ENCODE measurements around the gene MELTF.

MELTF gene

DNA sequence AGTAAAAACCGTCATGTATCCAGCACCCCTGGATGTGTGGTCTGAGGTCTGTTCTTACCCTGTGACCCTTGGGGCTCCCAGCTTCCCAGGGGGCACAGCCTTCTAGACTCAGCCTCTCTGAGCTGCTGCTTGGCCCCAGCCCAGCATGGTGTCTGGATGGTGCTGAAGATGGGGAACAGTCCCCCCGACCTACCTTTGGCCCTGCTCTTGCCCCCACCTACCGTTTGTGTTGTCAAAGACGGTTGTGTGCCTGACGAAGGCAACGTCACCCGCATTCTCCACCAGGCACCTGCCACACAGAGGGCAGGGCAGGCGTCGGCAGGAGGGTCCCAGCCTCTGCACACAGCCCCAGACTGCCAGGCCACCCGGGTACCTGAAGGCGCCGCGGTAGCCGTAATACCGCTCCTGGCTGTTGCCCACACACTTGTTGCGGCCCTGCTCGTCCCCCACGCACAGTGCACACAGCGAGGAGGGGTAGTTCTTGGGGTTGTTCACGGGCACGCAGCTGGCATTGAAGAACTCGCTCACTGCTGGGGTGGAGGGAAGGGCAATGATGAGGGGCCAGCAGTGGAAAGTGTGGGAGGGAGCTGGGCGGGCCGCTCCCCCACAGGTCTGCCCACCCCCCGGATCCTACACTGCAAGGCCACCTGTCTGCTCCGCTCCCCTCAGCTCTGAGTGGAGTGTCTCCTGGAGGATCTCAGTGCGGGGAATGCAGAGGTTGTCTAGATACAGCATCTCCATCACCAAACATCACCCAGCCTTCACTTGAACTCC, 21.0 kb downstream of the MELTF start:
- no peak for DNase-seq

DNA sequence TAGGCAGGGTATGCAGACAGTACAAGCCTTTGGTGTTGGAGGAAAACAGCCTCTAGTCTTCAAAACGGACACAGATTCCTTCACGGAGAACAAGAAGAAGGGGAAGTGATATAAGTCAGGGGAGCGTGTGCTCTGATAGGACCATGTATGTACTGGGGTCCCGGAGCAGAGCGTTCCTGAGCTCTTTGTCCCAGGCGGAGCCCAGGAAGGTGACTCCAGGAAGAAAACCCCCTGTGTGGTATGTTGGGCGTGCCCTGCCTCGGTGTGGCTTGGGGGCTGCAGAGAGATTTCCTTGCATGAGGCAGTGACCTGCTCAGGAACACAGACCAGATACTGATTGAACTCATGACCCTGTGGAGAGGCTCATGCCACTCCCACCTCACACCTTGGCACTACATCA, 21.7 kb downstream of the MELTF start:
- DNase-seq, result no peak

DNA sequence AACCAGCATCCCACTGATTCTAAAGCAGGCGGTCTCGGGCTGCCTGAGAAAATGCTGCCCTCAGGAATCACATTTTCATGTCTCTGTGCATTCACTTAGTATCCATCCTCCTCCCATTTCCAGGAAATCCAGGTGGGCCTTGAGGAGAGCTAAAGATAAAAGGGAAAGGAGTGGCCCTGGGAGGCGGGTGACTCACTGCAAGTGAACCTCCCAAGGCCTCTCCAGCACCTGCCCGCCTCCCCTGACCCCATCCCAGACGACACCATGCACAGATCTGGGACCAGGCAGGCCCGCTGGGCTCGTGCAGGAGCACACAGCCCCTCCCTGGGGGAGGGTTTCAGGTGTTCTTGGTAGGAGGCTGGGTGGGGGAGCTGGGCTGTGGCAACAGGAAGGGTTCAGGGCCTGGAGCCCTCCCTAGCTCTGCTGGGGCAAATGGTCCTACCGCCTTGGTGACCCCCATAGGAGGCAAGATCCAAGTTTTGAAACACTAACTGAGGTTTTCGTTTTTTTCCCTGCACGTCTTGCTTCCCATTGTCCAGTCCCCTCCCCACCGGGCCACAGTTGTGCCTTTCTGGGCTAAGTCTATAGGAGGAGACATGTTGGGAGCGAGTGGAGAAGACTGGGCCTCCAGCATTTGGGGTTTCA, 22.2 kb downstream of the MELTF start:
- no peak for DNase-seq

DNA sequence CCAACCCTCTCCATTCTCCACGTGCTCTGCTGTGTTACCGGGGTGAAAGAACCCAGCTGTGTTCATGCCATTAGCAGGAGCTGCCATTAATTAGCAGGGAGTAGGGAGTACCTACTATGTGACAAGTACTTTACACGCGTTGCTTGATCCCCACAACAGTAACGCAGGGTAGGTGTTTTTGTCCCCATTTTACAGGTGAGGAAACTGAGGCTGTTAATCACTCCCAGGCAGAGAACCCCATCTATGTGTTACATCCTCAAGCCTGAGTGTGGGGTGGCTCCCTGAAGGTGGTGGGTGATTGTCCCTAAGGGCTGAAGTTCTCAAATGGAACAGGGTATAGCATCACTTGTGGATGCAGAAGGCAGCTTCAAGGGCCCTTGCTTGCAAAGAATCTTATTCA, 22.8 kb downstream of the MELTF start:
- DNase-seq, result no peak

DNA sequence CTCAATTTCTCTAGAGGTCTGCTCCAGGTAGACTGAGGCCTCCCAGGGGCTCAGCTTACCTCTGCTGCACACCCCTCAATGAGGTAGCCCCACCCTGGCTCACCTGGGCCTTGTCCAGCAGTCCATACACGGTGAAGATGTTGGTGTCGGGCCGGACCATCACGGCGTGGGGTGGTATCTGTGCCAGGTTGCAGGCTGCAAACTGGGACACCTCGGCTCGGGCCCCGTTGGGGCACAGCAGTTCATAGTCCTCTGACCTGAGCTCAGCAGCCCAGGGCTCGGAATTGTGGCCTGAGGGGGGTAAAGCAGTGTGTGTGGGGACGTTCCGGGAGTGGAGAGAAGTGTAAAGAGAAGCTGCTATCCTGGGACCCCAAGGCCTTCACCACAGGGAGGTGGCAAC, 23.2 kb downstream of the MELTF start:
- no peak for DNase-seq

DNA sequence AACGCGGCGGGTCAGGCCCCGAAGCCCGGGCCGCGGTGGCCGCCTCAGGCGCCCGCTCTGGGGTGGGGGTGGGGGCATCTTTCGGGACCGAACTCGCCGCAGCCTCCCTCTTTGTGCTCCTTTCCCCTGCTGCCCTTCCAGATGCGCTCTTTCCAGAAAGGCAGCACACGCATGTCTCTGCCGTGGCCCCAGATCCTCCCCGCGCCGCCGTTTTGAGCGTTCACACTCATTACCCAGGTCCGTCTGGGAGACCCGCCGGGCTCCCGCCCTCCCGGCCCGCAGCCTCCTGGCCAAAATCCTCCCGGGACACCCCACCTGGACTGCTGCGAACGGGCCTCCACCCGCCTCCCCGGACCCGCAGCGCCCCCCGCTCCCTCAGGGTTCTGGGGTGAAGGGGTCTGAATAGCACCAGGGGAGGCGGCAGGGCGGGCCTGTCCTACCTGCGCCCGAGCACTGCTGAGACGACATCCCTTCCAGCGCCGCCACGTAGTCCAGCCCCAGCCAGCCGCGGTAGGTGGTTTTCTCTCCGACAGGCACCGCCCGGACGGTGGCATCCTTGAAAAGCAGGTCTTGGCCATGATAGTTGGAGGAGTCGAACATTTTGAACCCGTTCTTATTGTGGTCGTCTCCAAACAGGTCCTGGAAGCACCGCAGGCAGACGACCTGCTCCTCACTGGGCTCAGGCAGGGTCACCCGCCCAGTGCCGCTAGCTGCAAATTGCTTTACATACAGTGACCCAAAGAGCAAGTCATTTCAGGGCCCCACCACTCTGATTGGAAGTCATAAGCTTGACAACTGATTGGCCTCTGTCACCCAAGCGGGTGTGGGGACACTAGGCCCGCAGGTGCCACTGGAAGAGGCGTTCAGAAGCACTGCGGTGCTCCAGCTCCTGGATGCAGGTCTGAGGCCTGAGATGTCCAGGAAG, 25.9 kb downstream of the MELTF start:
- DNase-seq, result no peak

DNA sequence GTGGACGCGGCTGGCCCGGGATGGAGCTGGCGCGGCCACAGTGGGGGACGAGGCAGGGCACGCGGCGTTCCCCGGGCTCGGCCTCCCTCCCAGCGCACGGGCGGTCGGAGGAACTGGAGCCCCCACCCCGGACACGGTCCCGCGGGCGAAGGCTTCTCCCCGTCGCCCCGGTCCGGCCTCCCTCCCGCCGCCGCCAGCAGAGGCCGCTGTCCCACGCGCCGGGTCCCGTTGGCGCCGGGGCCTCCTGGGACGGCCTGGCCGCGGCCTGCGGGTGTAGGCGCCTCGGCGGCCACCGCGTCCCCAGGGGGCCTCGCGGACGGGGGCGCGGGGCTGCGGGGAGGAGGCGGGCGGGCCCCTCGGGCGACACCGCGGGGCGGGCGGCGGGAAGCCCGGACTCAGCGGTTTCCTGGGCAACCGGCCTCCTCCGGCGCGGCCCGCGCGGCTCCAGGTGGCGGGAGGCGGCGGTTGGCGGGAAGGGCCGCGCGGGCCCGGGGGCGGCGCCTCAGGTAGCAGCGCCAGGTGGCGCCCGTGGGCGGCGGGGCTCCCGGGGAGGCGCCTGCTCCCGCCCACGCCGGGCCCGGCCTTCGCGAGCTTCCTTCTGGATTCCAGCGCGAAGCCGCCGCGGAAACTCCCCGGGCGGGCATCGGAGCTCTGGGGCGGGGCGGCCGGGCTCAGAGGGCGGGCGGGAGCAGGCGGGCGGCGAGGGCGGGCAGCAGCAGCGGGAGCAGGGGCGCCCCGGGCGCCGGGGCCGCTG, 26.7 kb downstream of the MELTF start:
- DNase-seq, result peak; percentile 50

DNA sequence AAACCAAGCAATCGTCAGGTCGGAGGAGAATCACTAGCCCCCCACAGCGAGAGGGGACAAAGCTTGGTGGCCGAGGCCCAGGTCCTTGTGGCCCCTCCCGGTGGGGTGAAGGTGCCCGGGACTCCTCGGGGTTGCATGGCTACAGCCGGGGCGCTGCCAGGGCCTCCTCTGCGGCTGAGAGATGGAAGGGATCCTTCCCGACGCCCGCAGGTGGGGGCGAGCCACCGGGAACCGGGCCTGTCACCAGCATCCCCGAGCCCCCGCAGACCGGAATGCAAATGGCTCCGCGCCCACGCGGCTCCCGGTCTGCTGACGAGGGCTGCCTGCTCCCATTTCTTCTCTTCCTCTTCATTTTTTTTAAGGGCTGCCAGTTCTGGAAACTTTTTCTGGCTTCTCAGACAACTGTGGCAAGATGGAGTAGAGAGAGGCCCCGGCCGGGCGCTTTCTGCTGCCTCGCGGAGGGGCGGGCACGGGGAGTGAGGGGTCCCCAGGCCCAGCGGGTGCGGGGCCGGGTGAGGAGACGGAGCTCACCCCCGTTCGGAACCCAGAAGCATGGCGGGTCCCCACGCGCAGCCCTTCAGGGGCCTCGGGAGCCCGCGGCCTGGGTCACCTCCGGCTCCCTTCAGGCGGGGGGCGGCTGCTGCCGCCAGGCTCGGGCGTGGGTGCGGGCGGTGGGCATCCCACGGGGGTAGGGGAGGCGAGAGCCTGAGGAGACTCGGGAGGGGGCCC, 27.5 kb downstream of the MELTF start:
- DNase-seq, result no peak

DNA sequence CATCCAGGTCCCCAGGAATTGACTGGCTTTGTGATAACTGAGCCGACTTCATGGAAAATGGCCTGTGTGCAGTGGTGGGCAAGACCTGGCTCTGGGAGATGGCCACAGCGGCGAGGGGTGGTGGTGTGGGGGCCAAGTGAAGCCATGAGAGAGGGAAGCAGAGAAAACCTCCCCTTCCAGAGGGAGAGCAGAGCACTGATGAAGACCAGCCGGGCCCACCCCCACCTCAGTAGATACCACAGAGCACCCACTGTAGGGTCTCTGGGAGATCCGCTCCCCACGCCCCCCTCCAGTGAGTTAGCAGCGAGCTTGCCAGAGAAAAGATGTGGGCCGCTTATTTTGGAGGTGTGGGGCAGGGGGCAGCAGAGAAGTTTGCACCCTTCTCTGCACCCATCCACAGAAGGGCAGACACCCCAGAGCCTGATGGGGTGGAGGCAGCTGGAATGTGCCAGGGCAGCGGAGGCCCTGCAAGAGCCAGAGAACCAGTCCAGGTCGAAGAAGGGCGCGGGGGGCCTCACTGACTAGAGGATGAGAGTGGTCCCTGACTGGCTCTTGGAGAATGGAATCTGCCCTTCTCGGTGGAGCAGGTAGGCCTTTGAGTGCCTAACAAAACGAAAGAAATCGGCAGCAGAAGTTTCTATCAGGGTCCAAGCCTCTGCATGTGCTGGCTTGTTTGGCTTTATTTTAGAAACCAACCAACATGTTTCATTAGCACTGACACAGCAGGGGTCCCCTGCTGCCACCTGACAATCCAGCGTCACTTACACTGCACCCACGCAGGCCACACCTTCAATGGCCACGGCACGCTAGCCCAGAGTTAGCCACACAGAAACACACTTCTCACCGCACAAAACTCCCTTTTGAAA, 28.3 kb downstream of the MELTF start:
- no peak for DNase-seq

DNA sequence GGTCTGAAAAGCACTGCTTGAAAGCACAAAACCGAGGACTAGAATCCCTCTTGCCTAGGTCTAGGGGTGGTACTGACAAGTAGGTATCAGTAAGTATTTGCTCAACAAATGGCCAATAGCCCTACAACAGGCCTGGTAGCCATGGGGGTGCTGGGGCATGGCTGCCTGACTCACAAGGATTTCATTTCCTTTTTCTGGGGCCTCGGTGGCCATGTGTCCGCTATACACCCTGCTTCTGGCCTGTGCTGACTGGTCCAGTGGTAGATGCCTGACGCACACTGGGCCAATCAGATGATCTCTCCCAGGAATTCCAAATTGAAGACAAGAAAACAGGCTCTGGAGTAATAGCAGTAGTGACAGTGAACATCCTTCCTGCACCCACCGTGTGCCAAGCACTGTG, 29.4 kb downstream of the MELTF start:
- DNase-seq, result no peak

DNA sequence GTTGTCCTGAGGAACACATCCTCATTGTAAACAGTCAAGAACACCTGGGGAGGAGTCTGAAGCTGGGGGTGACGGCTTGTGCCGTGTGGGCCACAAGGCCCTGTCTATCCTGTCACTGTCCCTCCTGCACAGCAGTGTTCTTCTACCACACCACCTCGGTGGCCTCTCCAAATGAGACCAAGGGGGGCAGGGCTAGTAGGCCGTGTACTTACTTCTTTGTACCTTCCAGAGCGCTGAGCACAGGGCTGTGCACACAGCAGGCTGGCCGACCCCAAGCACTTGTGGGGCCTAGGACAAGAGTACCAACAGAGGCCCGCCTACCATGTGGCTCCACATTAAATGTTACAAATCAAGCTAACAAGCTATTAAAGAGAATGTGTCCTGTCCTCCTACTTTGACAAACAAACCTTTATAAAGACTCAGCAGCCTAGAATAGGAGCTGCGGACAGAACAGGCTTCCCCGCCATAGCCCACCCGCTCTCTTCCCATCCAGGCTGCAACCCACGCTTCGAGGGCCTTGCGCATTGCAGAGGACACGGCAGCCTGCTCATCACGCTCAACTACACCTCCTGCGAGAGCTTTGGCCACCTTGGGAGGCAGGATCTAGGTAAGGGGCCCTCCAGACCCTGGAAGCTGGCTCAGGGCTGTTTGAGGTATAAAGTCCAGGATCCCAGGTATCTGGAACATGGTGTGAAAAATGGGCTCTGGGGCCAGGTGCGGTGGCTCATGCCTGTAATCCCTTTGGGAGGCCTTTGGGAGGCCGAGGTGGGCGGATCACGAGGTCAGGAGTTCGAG, 30.5 kb downstream of the MELTF start:
- DNase-seq, result no peak

DNA sequence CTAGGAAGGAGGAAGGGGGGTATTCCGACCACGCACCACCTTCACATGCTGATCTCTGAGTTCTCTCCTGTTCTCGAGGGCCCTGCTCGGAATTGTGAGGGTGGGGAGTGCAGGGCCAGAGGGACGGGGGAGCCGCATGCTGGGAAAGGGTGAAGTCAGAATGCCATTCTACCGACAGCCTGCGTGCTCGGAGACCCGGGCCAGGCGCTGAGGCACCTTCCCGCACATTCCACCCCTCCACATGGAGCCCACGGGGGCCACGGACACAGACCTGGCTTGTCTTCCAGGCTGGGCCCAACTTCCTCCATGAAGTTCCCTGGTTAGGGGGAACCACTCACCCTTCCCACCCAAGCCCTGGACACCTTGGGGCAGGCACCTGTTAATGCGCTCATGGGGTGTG, 32.3 kb downstream of the MELTF start:
- no peak for DNase-seq

DNA sequence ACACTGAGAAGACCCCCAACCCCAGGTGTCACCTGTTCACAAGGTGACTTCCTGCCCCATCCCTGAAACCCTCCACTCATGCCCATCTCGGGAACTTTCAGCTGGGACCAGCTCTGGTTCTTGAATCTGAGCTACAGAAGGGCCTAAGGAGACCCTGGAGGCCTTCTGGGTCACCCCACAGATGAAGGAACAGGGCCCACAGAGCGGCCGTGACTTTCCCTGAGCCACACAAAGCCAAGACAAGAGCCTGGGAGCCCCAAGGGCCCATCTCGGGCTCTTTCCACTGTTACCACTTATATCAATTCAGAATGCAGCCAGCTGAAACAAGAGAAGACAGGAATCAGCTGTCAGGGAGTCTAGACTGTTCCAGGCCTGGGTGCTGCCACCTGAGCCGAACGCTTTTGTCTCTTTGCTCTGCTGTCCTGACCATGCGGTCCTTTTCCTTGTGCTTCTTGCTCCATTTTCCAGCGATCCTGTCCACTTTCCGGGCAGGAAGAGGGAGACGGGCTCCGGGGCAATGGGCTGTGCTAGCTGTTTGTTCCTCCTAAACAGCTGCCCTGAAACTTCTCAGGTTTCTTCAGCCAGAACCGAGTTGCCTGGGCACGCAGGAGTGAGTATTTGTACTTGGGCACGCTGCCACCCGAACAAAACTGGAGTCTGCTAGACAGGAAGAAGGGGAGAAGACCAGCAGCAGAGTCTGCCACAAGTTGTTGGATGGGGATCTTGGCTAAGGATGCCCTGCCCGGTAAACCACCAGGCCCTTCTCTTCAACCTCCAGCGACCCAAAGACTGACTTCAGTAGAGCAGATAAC, 33.0 kb downstream of the MELTF start:
- no peak for DNase-seq

DNA sequence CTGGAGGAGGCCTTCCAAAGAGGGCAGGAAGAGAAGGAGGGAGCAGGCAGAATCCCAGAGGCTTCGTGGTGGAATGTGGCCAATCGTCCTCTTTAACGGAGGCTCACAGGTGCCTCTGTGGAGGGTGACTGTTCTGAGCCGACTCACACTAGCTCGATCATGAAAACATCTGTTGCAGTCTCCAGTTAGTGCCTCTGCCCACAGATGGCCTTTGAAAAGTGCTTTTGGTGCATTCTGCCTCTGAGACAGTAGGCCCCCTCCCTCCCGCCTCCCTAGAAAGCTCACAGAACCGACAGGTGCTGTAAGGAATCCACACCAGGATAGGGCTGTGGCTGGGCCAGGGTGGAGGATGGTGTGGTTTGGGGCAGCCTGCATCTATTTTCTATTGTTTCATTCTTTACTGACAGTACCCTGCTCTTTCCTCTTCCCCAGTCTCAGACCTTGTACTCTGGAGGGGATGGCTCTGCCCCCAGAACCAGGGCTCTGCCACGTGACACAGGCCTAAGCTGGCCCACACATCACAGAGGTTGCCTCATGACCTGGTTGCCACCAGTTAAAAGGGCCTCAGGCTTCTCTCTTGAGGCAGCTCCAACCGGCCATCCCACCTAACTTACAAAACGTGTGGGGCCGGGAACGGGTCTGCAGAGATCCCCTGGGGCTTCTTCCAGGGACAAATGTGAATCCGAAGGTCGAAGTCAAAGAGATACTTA, 33.8 kb downstream of the MELTF start:
- DNase-seq, result no peak

DNA sequence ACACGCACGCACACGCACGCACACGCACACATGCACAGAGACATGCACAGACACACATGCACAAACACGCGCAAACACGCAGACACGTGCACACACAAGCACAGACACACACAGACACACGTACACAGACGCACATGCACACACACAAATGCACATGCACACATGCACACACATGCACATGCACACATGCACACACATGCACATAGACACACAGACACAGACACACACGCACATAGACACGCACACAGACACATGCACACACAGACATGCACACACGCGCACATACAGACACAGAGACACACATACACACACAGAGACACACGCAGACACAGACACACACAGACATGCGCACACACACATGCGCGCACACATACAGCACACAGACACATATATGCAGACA, 34.6 kb downstream of the MELTF start:
- DNase-seq, result no peak

DNA sequence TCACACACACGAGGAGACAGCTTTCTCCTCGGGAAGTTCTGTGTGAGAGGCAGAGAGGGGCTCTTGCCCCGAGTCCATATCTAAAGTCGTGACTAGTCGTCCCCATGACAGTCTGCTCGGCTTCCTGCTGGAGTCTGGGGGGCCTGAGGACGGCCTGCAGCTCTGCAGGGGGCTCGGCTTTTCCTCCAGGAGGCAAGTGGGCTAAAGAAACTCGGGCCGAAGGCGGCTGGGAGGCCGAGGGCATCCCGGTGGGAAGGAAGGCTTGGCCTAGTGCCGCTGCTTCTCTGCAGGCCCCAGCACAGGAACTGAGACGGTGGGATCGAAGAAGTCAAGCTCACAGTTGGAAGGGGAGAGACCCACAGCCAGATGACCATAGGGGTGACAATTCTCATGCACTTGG, 35.6 kb downstream of the MELTF start:
- DNase-seq, result no peak

DNA sequence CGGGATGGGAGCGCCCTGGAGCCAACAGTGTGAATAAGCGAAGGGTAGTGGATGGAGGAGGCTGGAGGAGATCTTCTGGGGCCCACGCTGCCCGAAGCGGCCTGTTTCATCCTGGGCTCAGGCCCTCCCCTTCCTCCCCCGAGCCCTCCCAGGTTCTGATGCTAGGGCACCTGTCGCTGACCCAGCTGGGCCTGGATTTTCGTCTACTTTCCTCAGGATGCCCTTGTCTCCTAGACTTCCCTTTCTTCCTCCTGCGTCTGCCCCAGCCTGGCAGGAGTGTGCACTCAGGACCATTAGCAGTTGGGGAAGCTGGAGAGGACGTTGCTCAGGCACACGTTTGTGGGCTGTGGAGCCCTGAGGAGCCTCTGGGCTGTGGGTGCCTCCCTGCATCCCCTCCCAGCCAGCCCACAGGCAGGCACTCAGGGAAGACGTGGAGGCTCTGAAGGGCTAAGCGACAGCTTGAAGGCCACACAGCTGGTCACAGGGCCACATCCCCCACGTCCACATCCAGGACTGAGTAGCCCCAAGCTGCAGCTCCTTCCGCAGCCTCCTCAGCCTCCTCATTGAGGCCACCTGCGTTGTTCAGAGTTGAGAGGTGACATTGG, 37.1 kb downstream of the MELTF start:
- DNase-seq, result no peak
